CD4-positive, CD25-positive, alpha-beta regulatory T cell (primary cell): ENCODE results near the gene CEP170B. TPM values are rescaled to one million over a fixed set of nuclear protein-coding genes. Genes with fewer than 3 reads are reported as not detected.

Source experiments
- ATAC-seq, 2 donors: fragments of 150-1000 bp; cut with Tn5 transposase; one replicate each; pipeline ENCODE4 v1.10.0; 2021; ENCODE audit warnings: low read depth in 2 of 2, moderate number of reproducible peaks in 2 of 2, moderate library complexity in 1 of 2
- DNase-seq, 3 donors: peaks; one replicate each; pipeline versions ENCODE4 v3.0.0 to v3.0.0-alpha.2; 2012 to 2022; ENCODE audit warnings: mixed read lengths in 1 of 3
- H3K27ac ChIP-seq: one replicate; pipeline ENCODE4 v1.7.0; 2013; ENCODE audit warnings: mild to moderate bottlenecking, low read length; ENCODE audit not compliant: insufficient read depth, poor library complexity, severe bottlenecking
- H3K27me3 ChIP-seq: one replicate; pipeline ENCODE4 v1.7.0; 2013; ENCODE audit warnings: low read length; ENCODE audit not compliant: control insufficient read depth, insufficient read depth
- H3K36me3 ChIP-seq: one replicate; pipeline ENCODE4 v1.7.0; 2013; ENCODE audit warnings: mild to moderate bottlenecking, low read length, moderate library complexity; ENCODE audit not compliant: control insufficient read depth, insufficient read depth
- H3K4me1 ChIP-seq: 2 replicates; pipeline ENCODE4 v1.7.0; 2013; ENCODE audit warnings: mild to moderate bottlenecking, low read length; ENCODE audit not compliant: insufficient read depth, control insufficient read depth, poor library complexity, severe bottlenecking
- H3K4me3 ChIP-seq: one replicate; pipeline ENCODE4 v1.7.0; 2013; ENCODE audit warnings: low read depth, mild to moderate bottlenecking, low read length, moderate library complexity
- H3K9me3 ChIP-seq, 2 experiments: 1 replicate in 1 of 2; 2 replicates in 1 of 2; pipeline ENCODE4 v1.7.0; 2013; ENCODE audit warnings: low read length in 2 of 2, mild to moderate bottlenecking in 1 of 2, moderate library complexity in 1 of 2; ENCODE audit not compliant: control insufficient read depth in 2 of 2
- H3K27ac Mint-ChIP-seq, 3 donors: one replicate each; pipeline ENCODE4 v1.8.0; 2020 to 2022; ENCODE audit warnings: mild to moderate bottlenecking in 3 of 3, mixed read lengths in 3 of 3, moderate library complexity in 2 of 3
- H3K27me3 Mint-ChIP-seq: one replicate; pipeline ENCODE4 v1.8.0; 2022; ENCODE audit warnings: mild to moderate bottlenecking, mixed read lengths
- H3K36me3 Mint-ChIP-seq: one replicate; pipeline ENCODE4 v1.8.0; 2020; ENCODE audit warnings: mixed read lengths
- H3K4me1 Mint-ChIP-seq, 4 donors: one replicate each; pipeline ENCODE4 v1.8.0; 2020 to 2022; ENCODE audit warnings: mixed read lengths in 4 of 4, mild to moderate bottlenecking in 1 of 4
- H3K4me3 Mint-ChIP-seq, 4 donors: one replicate each; pipeline ENCODE4 v1.8.0; 2020 to 2022; ENCODE audit warnings: mild to moderate bottlenecking in 4 of 4, mixed read lengths in 4 of 4, moderate library complexity in 3 of 4
- H3K9me3 Mint-ChIP-seq, 7 donors: one replicate each; pipeline ENCODE4 v1.8.0; 2020 to 2022; ENCODE audit warnings: mixed read lengths in 7 of 7, mild to moderate bottlenecking in 3 of 7, moderate library complexity in 2 of 7
- polyA plus RNA-seq, 4 donors: library from polyadenylated mRNA; unstranded; fragments of 300-500 nt; fragmentation: Illumina TruSeq; gene quantifications; one replicate each; pipeline ENCODE4 v1.2.3, GENCODE V29; 2021
- total RNA-seq: library from RNA; stranded (reverse); gene quantifications from one replicate; pipeline ENCODE4 v1.2.3, GENCODE V29; 2022

The CEP170B gene
- total and polyA plus RNA-seq, 5 donors from 2014 or later: 0.03 to 3.1 TPM; not detected in 3

GRCh38 chr14:104891664-104892530 lies 26.8 kb downstream of the CEP170B start:
- Mint-ChIP-seq H3K27ac (no peak overlapping the region), H3K36me3 (no peaks in the 10 kb centered on the region), H3K4me1 (peaks cover 0 to 5% (median 1%) of the 10 kb centered on the region in 4 donors), H3K4me3 (no peak overlapping the region), H3K27me3 (peaks cover 5% of the 10 kb centered on the region), H3K9me3 (peaks cover 0 to 1% (median 0%) of the 10 kb centered on the region in 7 donors)
- H3K9me3 ChIP-seq: no peaks in the 10 kb centered on the region
- H3K27ac ChIP-seq: no peak overlapping the region
- H3K4me1 ChIP-seq: no peaks in the 10 kb centered on the region
- no peaks in the 10 kb centered on the region for H3K36me3 ChIP-seq
- no peaks in the 10 kb centered on the region for H3K27me3 ChIP-seq
- no peak for ATAC-seq
- no peak for DNase-seq
- H3K4me3 ChIP-seq: no peak overlapping the region

DNA sequence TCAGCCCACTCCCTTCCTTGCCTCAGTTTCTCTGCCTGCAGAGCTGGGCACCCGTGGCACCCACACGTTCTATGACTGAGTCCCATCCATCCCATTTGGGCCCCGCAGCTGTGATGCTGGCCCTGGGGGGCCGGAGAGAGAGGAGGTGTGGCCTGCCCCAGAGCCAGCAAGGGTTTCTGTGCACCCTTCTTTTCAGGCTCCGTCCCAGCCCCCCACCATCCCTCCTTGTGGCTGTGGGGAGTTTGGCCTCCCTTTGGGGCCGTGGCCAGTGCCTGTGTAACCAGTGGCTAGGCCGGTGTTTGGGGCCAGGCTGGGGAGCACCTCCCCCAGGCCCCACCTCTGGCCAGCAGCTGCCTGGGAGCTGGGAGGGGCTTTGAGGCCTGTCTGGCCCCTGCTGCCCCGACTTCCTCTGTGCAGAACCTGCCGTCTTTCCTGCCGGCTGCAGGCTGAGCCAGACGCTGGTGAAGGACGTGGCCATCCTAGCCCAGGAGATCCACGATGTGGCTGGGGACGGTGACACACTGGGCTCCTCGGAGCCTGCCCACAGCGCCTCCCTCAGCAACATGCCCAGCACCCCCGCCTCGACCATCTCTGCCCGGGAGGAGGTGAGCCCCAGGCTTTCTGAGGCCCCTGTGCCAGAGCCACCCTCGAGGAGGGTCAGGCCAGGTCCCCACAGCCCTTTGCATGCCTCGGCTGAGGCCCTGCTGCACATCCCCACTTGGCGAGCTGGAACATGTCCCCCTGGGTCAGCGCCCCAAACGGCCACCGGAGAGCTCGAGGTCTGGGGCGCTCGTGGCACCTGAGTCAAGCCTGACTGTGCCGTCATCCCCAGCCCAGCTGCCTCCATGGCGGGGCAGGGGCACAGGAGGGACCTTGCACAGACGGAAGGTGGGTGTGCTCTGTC lies 27.7 kb downstream of the CEP170B start:
- peaks cover 6% of the 10 kb centered on the region for H3K27me3 Mint-ChIP-seq
- peaks cover 0 to 1% (median 0%) of the 10 kb centered on the region in 7 donors for H3K9me3 Mint-ChIP-seq
- Histone ChIP-seq H3K27me3 (no peaks in the 10 kb centered on the region), H3K4me3 (no peak overlapping the region), H3K36me3 (no peaks in the 10 kb centered on the region), H3K27ac (no peak overlapping the region), H3K9me3 (no peaks in the 10 kb centered on the region), H3K4me1 (no peaks in the 10 kb centered on the region)
- DNase-seq: no peak
- H3K27ac Mint-ChIP-seq: no peak overlapping the region
- peaks cover 0 to 5% (median 1%) of the 10 kb centered on the region in 4 donors for H3K4me1 Mint-ChIP-seq
- no peak overlapping the region for H3K4me3 Mint-ChIP-seq
- ATAC-seq: no peak
- no peaks in the 10 kb centered on the region for H3K36me3 Mint-ChIP-seq

- Histone ChIP-seq H3K36me3 (no peaks in the 10 kb centered on the region), H3K4me3 (no peak overlapping the region), H3K27me3 (no peaks in the 10 kb centered on the region), H3K4me1 (no peaks in the 10 kb centered on the region), H3K27ac (no peak overlapping the region), H3K9me3 (no peaks in the 10 kb centered on the region)
- Mint-ChIP-seq H3K9me3 (peaks cover 0 to 1% (median 0%) of the 10 kb centered on the region in 7 donors), H3K27me3 (peaks cover 6% of the 10 kb centered on the region), H3K4me3 (no peak overlapping the region), H3K27ac (no peak overlapping the region), H3K4me1 (peaks cover 0 to 5% (median 1%) of the 10 kb centered on the region in 4 donors), H3K36me3 (no peaks in the 10 kb centered on the region)
- DNase-seq (no peak), ATAC-seq (no peak)
Measured at GRCh38 chr14:104893435-104894207, 28.6 kb downstream of the CEP170B start.

DNA sequence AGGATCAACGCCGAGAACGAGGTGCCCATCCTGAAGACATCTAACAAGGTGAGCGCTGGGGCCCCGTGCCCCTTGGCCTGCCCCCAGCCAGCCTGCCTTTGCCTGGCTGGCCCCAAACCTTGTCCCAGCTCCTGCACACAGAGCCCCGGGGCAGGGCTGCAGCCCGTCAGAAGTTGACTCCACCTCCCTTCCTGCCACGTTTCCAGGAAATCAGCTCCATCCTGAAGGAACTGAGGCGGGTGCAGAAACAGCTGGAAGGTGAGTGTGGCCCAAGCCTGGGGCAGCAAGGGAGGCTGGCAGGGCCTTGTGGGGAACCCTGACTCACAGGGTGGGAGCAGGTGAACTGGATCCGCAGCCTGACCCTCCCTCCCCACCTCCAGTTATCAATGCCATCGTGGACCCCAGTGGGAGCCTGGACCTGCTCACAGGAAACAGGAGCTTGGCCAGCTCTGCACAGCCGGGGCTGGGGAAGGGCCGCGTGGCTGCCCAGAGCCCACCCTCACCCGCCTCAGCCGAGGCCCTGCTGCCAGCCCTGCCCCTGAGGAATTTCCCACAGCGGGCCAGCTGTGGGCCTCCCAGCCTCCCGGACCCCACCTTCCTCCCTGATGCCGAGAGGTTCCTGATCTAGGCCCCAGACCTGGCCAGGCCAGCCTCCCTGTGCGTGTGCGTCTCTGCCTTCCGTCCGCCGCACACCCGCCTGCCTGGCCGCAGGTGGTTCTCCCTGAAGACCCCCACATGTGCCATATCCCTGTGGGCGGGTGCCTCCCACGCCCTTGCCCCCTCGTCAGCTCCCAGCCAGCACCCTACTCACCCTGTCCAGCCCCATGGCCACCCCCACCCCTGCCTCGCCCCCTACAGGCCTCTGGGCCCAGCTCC lies 29.5 kb downstream of the CEP170B start:
- Mint-ChIP-seq H3K4me1 (peaks cover 0 to 5% (median 1%) of the 10 kb centered on the region in 4 donors), H3K36me3 (no peaks in the 10 kb centered on the region), H3K27ac (no peak overlapping the region), H3K9me3 (peaks cover 0 to 1% (median 0%) of the 10 kb centered on the region in 7 donors), H3K27me3 (peaks cover 8% of the 10 kb centered on the region), H3K4me3 (no peak overlapping the region)
- DNase-seq (no peak), ATAC-seq (no peak)
- Histone ChIP-seq H3K36me3 (no peaks in the 10 kb centered on the region), H3K4me3 (no peak overlapping the region), H3K27ac (no peak overlapping the region), H3K4me1 (no peaks in the 10 kb centered on the region), H3K9me3 (no peaks in the 10 kb centered on the region), H3K27me3 (no peaks in the 10 kb centered on the region)

DNA sequence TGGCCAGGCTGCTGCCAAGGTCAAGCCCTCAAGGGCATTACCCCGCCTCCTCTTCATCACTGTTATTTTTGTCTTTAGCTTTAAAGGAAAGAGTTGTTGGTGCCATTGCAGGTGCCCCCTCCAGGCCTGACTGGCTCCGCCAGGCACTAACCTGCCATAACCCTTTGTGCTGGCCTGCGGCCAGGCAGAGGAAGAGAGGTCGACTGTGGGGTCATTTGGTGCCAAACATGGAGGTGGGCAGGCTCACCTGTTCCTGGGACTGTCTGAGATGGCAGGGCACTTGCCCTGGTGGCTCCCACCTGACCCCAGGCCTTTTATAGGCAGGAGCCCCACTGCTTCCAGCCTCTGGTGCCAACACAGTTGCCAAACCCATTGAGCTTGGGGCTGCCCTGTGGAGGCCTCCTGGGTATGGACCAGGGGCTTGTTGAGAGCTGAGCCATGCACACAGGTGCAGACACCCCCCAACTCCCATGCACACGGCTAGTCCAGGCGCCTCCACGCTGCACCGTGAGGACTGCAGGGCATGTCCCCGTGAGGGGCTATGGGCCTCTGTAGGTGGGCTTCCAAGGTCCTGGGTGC lies 30.2 kb downstream of the CEP170B start:
- DNase-seq (no peak), ATAC-seq (no peak)
- Histone ChIP-seq H3K36me3 (no peaks in the 10 kb centered on the region), H3K4me1 (no peaks in the 10 kb centered on the region), H3K27ac (no peak overlapping the region), H3K9me3 (no peaks in the 10 kb centered on the region), H3K27me3 (no peaks in the 10 kb centered on the region), H3K4me3 (no peak overlapping the region)
- no peaks in the 10 kb centered on the region for H3K36me3 Mint-ChIP-seq
- H3K27me3 Mint-ChIP-seq: peaks cover 12% of the 10 kb centered on the region
- H3K9me3 Mint-ChIP-seq: no peaks in the 10 kb centered on the region
- no peak overlapping the region for H3K27ac Mint-ChIP-seq
- H3K4me1 Mint-ChIP-seq: peaks cover 0 to 5% (median 1%) of the 10 kb centered on the region in 4 donors
- no peak overlapping the region for H3K4me3 Mint-ChIP-seq

DNA sequence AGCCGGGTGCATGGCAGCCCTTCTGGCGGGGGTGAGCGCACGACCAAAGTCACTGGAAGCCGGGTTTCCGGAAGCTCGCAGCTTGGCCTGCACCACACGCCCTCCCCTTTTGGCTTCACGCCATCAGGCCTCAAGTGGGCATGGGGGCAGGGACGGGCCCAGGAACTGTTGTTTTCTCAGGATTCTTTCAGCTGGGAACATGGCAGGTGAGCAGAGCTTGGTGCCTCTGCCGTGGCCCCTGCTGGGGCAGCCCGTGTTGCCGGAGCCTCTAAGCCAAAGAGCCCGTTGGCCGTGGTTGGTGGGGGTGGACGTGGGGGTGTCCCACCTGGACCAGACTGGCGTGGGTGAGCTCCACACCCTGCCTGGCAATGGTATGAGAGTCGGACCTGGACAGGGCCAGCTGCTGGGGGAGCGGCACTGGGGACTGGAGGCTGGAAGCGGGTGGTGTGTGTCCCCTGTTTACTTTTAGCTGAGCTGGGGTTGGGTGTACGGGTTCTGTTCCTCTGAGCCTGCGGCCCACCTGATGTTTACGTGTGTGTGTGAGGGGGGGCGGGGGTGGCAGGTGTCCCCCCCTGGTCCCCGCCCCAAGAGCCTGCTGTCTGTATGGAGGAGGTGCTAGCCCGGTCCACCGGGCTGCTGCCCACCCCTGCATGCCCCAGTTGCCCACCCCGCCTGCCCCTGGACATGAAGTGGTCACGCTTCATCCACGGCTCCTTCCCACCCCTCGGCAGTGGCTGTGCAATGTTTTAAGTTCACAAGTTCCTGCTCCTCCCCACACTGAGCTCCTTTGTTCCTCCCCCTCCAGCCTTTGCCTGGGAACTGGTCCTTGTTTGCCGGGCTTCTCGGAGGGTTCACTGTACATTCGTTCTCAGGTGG lies 31.0 kb downstream of the CEP170B start:
- ATAC-seq (no peak), DNase-seq (no peak)
- Mint-ChIP-seq H3K36me3 (no peaks in the 10 kb centered on the region), H3K4me1 (peaks cover 0 to 5% (median 1%) of the 10 kb centered on the region in 4 donors), H3K9me3 (no peaks in the 10 kb centered on the region), H3K27me3 (peaks cover 14% of the 10 kb centered on the region), H3K4me3 (no peak overlapping the region), H3K27ac (no peak overlapping the region)
- Histone ChIP-seq H3K27ac (no peak overlapping the region), H3K27me3 (no peaks in the 10 kb centered on the region), H3K9me3 (no peaks in the 10 kb centered on the region), H3K4me3 (no peak overlapping the region), H3K4me1 (no peaks in the 10 kb centered on the region), H3K36me3 (no peaks in the 10 kb centered on the region)
